Nephron (organoid): ENCODE results near the gene SERINC1.
A peak's percentile ranks its signal among the peaks of the same experiment; 100 is the strongest.
"Not testable (repeated sequence)": the region's sequence is repeated elsewhere in the genome, so short reads cannot be mapped to it uniquely, and the experiment has no call there.

Experiments used
- H3K27ac Mint-ChIP-seq, 3 experiments: 2 replicates each; pipeline ENCODE4 v1.8.0; 2020; ENCODE audit warnings: mixed read lengths in 3 of 3, mild to moderate bottlenecking in 2 of 3, moderate library complexity in 1 of 3
- H3K27me3 Mint-ChIP-seq: 2 replicates; pipeline ENCODE4 v1.8.0; 2021; ENCODE audit warnings: low read depth, mild to moderate bottlenecking, moderate library complexity, mixed read lengths
- H3K36me3 Mint-ChIP-seq: 2 replicates; pipeline ENCODE4 v1.8.0; 2020; ENCODE audit warnings: low read depth, mixed read lengths
- H3K4me1 Mint-ChIP-seq: 2 replicates; pipeline ENCODE4 v1.8.0; 2020; ENCODE audit warnings: mixed read lengths
- H3K4me3 Mint-ChIP-seq, 3 experiments: 2 replicates each; pipeline ENCODE4 v1.8.0; 2020; ENCODE audit warnings: mild to moderate bottlenecking in 3 of 3, mixed read lengths in 3 of 3, moderate library complexity in 2 of 3
- H3K9me3 Mint-ChIP-seq: 2 replicates; pipeline ENCODE4 v1.8.0; 2020; ENCODE audit warnings: mixed read lengths
- CTCF ChIP-seq, 3 experiments: fragments of 200-600 bp; sonication (generic); IDR thresholded peaks; one replicate each; pipeline ENCODE4 v1.5.0; 2021; ENCODE audit warnings: antibody characterized with exemption in 3 of 3; ENCODE audit not compliant: unreplicated experiment in 3 of 3

SERINC1 gene

DNA sequence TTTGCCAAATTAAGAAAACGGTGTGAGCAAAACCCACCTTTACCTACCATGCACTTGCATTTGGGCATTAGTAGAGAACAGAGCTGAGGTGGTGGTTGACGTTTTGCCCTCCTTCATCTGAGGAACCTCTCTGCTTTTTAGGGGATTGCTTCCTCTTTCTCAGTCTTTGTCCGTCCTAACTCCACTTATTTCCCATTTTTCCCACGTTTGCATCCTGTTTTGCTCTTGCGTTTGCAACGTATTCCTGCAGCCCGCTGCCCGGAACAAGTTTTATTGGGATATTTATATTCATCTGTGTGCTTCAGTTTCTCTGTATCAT, 374 bp upstream of the SERINC1 start:
- H3K4me3 Mint-ChIP-seq, result peak overlapping the region; percentile 98 to 99 (median 99)
- peaks cover 18% of the 10 kb centered on the region for H3K36me3 Mint-ChIP-seq
- no peak for TF ChIP-seq CTCF (IDR thresholded peaks at IDR 0.05; ENCODE audit: unreplicated experiment in 3 of 3)
- H3K4me1 Mint-ChIP-seq, result peaks cover 24% of the 10 kb centered on the region
- H3K27ac Mint-ChIP-seq, result peak overlapping the region; percentile 97 to 99 (median 99)
- H3K9me3 Mint-ChIP-seq, result peaks cover under 1% of the 10 kb centered on the region
- H3K27me3 Mint-ChIP-seq, result no peaks in the 10 kb centered on the region

DNA sequence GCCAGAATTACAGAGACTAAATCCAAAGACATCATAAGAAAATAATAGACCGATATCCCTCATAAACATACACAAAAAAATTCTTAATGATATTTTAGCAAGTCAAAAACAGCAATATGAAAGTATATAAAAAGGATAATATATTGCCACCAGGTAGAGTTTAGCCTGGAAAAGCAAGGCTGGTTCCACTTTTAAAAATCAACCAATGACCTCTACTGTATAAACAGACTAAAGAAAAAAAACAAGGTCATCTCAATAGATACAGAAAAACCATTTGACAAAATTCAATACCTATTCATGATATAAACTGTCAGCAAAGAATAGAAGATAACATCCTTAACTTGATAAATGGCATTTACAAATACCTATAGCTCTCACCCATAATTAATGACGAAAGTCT, 9.7 kb downstream of the SERINC1 start:
- Mint-ChIP-seq H3K36me3 (peaks cover 75% of the 10 kb centered on the region), H3K4me3 (no peak overlapping the region), H3K9me3 (peaks cover 6% of the 10 kb centered on the region), H3K27ac (no peak overlapping the region), H3K27me3 (no peaks in the 10 kb centered on the region), H3K4me1 (peaks cover 24% of the 10 kb centered on the region)
- no peak for TF ChIP-seq CTCF (IDR thresholded peaks at IDR 0.05; ENCODE audit: unreplicated experiment in 3 of 3)

DNA sequence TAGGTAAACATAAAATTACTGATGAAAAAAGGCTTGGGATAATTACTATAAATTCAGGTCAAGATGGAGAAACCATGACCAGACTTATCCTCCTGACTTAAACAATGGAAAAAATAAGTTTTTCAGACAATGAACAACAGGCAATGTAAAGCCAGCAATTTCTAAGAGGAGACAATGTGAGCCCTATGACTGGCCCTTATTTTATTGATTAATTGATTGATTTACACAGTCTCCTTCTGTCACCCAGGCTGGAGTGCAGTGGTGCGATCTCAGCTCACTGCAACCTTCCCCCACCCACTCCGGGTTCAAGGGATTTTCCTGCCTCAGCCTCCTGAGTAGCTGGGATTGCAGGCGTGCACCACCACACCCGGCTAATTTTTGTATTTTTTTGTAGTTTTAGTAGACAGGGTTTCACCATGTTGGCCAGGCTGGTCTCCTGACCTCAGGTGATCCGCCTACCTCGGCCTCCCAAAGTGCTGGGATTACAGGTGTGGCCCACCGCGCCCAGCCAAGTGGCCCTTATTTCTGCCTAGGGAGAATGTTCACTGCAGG, 11.7 kb downstream of the SERINC1 start:
- Mint-ChIP-seq H3K4me1 (peaks cover 21% of the 10 kb centered on the region), H3K36me3 (peaks cover 66% of the 10 kb centered on the region)
- not testable (repeated sequence) for H3K4me3 Mint-ChIP-seq, H3K9me3 Mint-ChIP-seq, H3K27ac Mint-ChIP-seq, H3K27me3 Mint-ChIP-seq

DNA sequence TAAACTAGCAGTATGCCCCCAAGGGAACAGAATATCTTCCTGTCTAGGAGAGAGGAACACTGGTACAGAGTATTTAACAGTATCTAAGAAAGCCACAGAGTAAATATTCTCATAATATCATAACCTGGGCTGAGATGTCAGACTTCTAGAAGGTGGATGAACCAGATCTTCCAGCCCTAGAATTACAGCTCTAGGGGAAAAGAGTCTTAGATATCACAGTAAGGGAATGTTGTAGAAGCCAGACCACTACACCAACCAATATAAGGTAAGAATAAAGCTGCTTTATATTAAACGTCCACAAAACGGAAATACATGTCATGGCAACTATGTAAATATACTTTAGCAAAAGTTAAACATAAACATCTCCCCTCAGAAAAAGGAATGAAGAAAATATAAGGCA, 12.4 kb downstream of the SERINC1 start:
- Mint-ChIP-seq H3K9me3 (peaks cover 3% of the 10 kb centered on the region), H3K4me3 (no peak overlapping the region), H3K27me3 (no peaks in the 10 kb centered on the region), H3K4me1 (peaks cover 21% of the 10 kb centered on the region), H3K36me3 (peaks cover 68% of the 10 kb centered on the region), H3K27ac (no peak overlapping the region)
- TF ChIP-seq CTCF (IDR thresholded peaks at IDR 0.05; ENCODE audit: unreplicated experiment in 3 of 3), result no peak

DNA sequence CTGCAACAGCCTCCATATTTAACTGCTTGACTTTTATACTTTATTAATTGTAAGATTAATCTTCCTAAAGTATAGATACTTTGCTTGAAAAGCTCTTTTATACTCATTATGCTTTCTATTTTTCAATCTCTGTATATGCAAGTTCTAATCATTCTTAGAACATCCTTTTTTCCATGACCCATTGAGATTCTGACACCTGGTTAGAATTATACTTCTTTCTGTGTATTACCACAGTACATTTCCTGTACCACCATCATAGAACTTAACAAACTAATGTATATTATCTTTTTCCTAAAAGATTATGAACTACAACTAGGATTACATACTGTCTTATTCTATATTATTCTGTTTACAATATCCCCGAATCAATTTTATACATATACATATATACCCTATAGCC, 13.5 kb downstream of the SERINC1 start:
- no peaks in the 10 kb centered on the region for H3K27me3 Mint-ChIP-seq
- peaks cover 21% of the 10 kb centered on the region for H3K4me1 Mint-ChIP-seq
- H3K9me3 Mint-ChIP-seq, result no peaks in the 10 kb centered on the region
- H3K4me3 Mint-ChIP-seq, result no peak overlapping the region
- no peak for TF ChIP-seq CTCF (IDR thresholded peaks at IDR 0.05; ENCODE audit: unreplicated experiment in 3 of 3)
- peaks cover 68% of the 10 kb centered on the region for H3K36me3 Mint-ChIP-seq
- no peak overlapping the region for H3K27ac Mint-ChIP-seq

DNA sequence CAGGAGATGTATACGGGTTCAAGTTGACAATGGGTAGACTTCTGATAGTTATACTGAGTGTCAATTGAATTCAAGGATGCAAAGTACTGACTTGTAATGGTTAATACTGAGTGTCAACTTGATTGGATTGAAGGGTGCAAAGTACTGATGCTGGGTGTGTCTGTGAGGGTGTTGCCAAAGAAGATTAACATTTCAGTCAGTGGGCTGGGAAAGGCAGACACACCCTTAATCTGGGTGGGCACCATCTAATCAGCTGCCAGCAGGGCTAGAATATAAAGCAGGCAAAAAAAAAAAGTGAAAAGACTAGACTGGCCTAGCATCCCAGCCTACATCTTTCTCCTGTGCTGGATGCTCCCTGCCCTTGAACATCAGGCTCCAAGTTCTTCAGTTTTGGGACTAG, 16.5 kb downstream of the SERINC1 start:
- not testable (repeated sequence) for H3K4me3 Mint-ChIP-seq, H3K27ac Mint-ChIP-seq, H3K9me3 Mint-ChIP-seq, H3K27me3 Mint-ChIP-seq
- H3K36me3 Mint-ChIP-seq, result peaks cover 75% of the 10 kb centered on the region
- peaks cover 16% of the 10 kb centered on the region for H3K4me1 Mint-ChIP-seq

DNA sequence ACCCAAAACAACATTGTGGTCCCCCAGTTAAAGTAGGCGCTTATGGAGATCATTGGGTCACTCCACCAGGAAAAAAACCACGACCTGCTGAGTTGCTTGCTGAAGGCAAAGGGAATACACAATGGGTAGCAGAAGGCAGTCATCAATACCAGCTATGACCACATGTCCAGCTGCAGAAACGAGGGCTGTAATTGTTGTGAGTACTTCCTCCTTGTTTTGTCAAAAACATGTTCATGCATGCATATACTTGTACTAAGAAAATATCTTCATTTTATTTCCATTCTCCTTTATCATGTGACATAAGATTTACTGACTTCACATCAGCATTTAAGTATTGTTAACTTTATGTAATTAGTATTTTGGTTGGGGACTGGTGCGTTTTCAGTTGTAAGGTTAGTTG, 16.9 kb downstream of the SERINC1 start:
- Mint-ChIP-seq H3K27me3 (no peaks in the 10 kb centered on the region), H3K4me1 (peaks cover 15% of the 10 kb centered on the region), H3K4me3 (no peak overlapping the region), H3K27ac (no peak overlapping the region), H3K9me3 (no peaks in the 10 kb centered on the region), H3K36me3 (peaks cover 80% of the 10 kb centered on the region)
- TF ChIP-seq CTCF (IDR thresholded peaks at IDR 0.05; ENCODE audit: unreplicated experiment in 3 of 3), result no peak
